ENCODE results near the gene GNG13. TPM values are rescaled to one million over a fixed set of nuclear protein-coding genes. Genes with fewer than 3 reads are reported as not detected.

GNG13 gene
- total and polyA plus RNA-seq, 9 of the 15 experiments (the other 6 are each of a cell fraction or from before 2014, with no cell fraction given): not detected

DNA sequence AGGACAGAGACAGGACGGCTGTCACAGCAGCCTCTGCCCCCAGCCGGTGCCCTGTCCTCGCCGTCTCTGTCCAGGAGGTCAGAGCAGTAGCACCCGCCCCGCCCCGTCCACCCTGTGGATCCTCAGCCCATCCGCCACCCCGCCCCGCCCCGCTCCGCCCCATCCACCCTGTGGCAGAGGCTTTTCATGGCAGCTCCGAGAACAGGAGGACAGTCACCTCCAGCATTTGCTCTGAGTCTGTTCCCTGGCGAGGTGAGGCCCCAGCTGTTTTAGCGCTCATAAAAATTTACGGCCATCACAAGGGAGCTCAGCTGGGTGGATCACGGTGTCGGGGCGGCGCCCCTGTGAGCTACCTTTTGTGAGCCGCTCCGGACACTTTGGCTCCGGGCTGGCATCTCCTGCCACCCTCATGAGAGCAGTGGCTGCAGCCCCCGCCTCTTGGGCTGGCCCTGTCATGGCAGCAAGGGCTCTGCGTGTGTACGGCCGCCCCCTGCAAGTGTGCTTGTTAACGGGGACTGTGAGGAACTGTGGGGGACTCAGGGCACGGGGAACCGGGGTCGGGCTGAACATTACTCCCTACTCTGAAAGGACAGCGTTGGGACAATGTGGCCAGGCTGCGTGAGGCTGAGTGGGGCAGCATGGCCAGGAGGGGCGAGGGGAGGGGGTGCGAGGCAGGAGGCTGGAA is 32.3 kb upstream of the GNG13 start (continued):
- no peak for TF ChIP-seq TFE3 (CRISPR knock-in tag; IDR thresholded peaks at IDR 0.05)
- no peak for TF ChIP-seq MAZ (CRISPR knock-in tag; conservative IDR thresholded peaks at IDR 0.05 in 1 of 2, IDR thresholded peaks at IDR 0.05 in 1 of 2)
- TF ChIP-seq NR4A1 (CRISPR knock-in tag; IDR thresholded peaks at IDR 0.05): no peak
- no peak for TF ChIP-seq NR4A1 (tag; IDR thresholded peaks at IDR 0.05)
- no peak for TF ChIP-seq EP400 (IDR thresholded peaks at IDR 0.05)
- TF ChIP-seq ZBTB49 (CRISPR knock-in tag; IDR thresholded peaks at IDR 0.05; ENCODE audit: borderline replicate concordance): no peak
- no peak for TF ChIP-seq ELF2 (CRISPR knock-in tag; IDR thresholded peaks at IDR 0.05)

Measured in K562 (cell line).